ENCODE data around the gene MTUS2.

DNA sequence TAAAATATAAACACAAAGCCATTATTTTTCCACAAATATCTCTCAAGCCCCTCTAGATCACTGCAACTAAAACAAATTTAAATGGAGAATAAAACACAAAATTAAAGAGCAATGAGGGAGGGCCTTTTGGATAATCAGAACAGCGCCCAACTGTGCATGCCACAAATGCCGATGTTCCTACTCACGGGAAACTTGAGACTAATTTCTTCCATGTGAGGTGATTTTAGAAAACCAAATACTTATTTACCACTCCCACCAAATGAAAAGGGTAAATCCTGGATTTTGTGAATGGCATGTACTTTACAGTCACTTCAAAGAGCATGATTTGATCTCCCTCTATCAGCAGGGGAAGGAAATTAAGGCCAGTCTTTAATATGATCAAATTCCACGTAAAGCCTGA lies 700.5 kb downstream of the MTUS2 start:
- TF ChIP-seq, protein P1, sequence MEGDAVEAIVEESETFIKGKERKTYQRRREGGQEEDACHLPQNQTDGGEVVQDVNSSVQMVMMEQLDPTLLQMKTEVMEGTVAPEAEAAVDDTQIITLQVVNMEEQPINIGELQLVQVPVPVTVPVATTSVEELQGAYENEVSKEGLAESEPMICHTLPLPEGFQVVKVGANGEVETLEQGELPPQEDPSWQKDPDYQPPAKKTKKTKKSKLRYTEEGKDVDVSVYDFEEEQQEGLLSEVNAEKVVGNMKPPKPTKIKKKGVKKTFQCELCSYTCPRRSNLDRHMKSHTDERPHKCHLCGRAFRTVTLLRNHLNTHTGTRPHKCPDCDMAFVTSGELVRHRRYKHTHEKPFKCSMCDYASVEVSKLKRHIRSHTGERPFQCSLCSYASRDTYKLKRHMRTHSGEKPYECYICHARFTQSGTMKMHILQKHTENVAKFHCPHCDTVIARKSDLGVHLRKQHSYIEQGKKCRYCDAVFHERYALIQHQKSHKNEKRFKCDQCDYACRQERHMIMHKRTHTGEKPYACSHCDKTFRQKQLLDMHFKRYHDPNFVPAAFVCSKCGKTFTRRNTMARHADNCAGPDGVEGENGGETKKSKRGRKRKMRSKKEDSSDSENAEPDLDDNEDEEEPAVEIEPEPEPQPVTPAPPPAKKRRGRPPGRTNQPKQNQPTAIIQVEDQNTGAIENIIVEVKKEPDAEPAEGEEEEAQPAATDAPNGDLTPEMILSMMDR (IDR thresholded peaks at IDR 0.05; ENCODE audit: insufficient read depth, low read length, poor library complexity, severe bottlenecking), result no peak
- TF ChIP-seq EZH2phosphoT487 (conservative IDR thresholded peaks at IDR 0.05; ENCODE audit: low read length), result no peak

Measured in SU-DHL-6 (cell line).